SHP77 treated with DMSO at 0.1 percent for 48 hours (cell line): ENCODE results near the gene CAMK2D.
"Not testable (repeated sequence)": the region's sequence is repeated elsewhere in the genome, so short reads cannot be mapped to it uniquely, and the experiment has no call there.

Experiments
- DNase-seq: peaks from one replicate; lab custom pipeline; 2025; lab: John Stamatoyannopoulos, UW

CAMK2D gene

GRCh38 chr4:113761620-113762185 lies at the start of gene CAMK2D:
TSS of gene CAMK2D (minus strand) at chr4:113761738. CDS start at chr4:113761068, 670 bp downstream.
- DNase-seq, result peak; percentile 29

GRCh38 chr4:113810906-113811305 lies 49.4 kb upstream of the CAMK2D start:
- no peak for DNase-seq

- no peak for DNase-seq
Observed at GRCh38 chr4:113809311-113809710, 47.8 kb upstream of the CAMK2D start.

- no peak for DNase-seq
Observed at GRCh38 chr4:113806850-113807249, 45.3 kb upstream of the CAMK2D start.

GRCh38 chr4:113801882-113802281 lies 40.3 kb upstream of the CAMK2D start:
- no peak for DNase-seq

GRCh38 chr4:113796381-113796780 lies 34.8 kb upstream of the CAMK2D start:
- not testable (repeated sequence) for DNase-seq

GRCh38 chr4:113790478-113790877 lies 28.9 kb upstream of the CAMK2D start:
- no peak for DNase-seq

GRCh38 chr4:113788888-113789287 lies 27.4 kb upstream of the CAMK2D start:
- DNase-seq, result no peak

- DNase-seq, result no peak
Observed at GRCh38 chr4:113785781-113786180, 24.2 kb upstream of the CAMK2D start.

GRCh38 chr4:113784497-113785250 lies 23.1 kb upstream of the CAMK2D start:
- DNase-seq, result no peak

GRCh38 chr4:113783701-113784100 lies 22.2 kb upstream of the CAMK2D start:
- no peak for DNase-seq

GRCh38 chr4:113783289-113783688 lies 21.8 kb upstream of the CAMK2D start:
- no peak for DNase-seq

GRCh38 chr4:113781439-113782040 lies 20.0 kb upstream of the CAMK2D start:
- no peak for DNase-seq

GRCh38 chr4:113776679-113777078 lies 15.1 kb upstream of the CAMK2D start:
- DNase-seq, result no peak

- DNase-seq, result no peak
Observed at GRCh38 chr4:113776016-113776415, 14.5 kb upstream of the CAMK2D start.

GRCh38 chr4:113773756-113774155 lies 12.2 kb upstream of the CAMK2D start:
- no peak for DNase-seq

GRCh38 chr4:113773014-113773413 lies 11.5 kb upstream of the CAMK2D start:
- DNase-seq, result no peak

- DNase-seq, result no peak
Observed at GRCh38 chr4:113772319-113772718, 10.8 kb upstream of the CAMK2D start.

- DNase-seq, result no peak
Observed at GRCh38 chr4:113769744-113770143, 8.2 kb upstream of the CAMK2D start.

GRCh38 chr4:113768952-113769351 lies 7.4 kb upstream of the CAMK2D start:
- DNase-seq, result no peak

- no peak for DNase-seq
Observed at GRCh38 chr4:113766882-113767281, 5.3 kb upstream of the CAMK2D start.

GRCh38 chr4:113764720-113765264 lies 3.3 kb upstream of the CAMK2D start:
- no peak for DNase-seq

GRCh38 chr4:113763923-113764322 lies 2.4 kb upstream of the CAMK2D start:
- not testable (repeated sequence) for DNase-seq
